SK-MEL-5 (cell line): ENCODE measurements around the gene C10orf67. TPM values are rescaled to one million over a fixed set of nuclear protein-coding genes. Genes with fewer than 3 reads are reported as not detected.
A peak's percentile ranks its signal among the peaks of the same experiment; 100 is the strongest.
"Not testable (repeated sequence)": the region's sequence is repeated elsewhere in the genome, so short reads cannot be mapped to it uniquely, and the experiment has no call there.

Experiments used
- DNase-seq: peaks from one replicate; pipeline ENCODE4 v3.0.0-alpha.2; 2016; ENCODE audit warnings: low read depth, low spot score
- in situ Hi-C: cut with HindIII; loops from 2 replicates; pipeline ENCODE4 v1.10.0; 2016; ENCODE audit warnings: low sequenced_read_pairs, high pct_unique_total_duplicates, low pct_unique_long_range_greater_than_20kb
- total RNA-seq: library from RNA; depleted of rRNA; stranded (reverse); fragments of >200 nt; shearing (Covaris generic); gene quantifications from 2 replicates; pipeline ENCODE4 v1.2.3, GENCODE V29; 2014

The C10orf67 gene
- total RNA-seq, 1 experiment from 2014 or later = not detected

DNA sequence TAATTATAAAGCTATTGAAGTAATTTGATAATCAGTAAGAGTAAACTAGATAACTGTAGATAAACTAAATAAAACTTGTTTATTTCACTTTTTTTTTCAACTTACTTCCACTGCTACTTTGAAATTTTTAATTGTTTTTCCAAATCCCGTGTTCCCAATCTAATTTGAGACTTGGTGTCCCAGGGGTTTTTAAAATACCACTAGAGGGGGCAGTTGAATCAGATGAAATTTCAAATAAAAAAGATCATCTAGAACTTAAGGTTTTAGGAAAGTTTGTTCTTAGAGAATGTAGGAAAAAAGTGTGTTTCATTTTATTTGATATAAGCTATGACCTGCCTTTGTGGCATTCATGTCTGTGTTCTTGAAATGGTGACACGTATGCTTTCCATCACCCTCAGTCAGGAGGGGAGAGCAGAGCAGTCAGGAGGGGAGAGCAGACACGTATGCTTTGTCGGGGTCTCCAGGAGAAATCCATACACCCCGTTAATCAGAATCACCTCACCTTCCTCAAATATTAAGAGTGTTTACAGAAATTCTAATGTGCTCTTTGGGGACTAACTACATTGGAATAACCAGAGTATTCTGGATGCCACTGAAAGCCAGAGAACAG lies 49.9 kb downstream of the C10orf67 start:
- in situ Hi-C loops = no loop called here
- DNase-seq = peak; percentile 32

DNA sequence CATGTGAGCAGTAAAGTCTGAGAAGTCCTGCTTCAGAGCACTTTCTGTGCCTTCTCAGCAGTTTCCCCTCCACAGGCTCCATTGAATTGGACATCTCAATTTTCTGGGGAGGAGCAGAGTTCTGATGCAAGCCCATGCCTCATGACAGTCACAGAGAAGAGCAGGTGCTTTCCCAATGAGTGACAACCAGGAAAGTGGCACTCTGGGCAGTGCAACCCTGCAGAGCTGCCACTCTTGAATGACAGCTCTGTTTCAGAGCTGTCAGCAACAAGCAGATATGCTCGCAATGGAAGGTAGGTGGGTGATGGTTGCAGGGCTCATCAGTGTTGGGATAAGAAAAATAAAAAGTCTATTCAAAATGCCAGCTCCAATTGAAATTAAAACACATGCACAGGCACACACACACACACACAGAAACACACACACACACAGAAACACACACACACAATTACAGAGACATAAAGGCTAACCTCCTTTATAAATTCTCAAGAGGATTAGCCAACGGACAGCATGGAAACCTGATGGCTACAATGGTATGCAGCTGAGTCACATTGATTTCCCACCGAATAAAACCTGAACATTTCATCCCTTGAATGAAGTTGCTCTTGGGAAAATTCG lies 50.5 kb downstream of the C10orf67 start:
- in situ Hi-C loops = no loop called here
- DNase-seq = no peak

DNA sequence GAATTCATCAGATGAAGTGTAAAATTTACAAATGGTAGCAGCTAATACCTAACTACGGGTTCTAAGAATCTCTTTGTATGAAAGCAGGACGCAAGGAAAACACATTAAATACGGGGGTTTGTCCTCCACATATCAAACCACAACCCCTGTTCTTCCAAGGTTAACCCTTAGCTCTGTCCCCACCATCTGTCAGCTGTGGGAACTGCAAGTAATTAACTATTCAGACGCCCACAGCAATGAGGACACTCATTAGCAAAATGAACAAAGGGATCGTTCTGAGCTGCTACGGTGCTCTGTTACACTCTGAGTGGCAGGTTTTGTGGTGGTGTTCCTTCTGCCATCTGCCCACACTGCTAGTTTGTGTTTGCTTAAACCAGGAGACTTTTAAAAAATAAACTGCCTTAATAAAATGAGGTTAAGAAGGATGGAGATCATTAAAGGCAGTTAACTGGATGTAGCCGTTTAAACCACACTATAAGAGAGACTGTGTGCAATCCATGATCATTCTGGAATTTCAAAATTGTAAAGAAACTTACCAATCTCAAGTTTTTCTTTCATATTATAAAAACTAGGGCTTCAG lies 51.4 kb downstream of the C10orf67 start:
- in situ Hi-C loops = no loop called here
- peak; percentile 66 for DNase-seq

- in situ Hi-C loops = no loop called here
- peak; percentile 62 for DNase-seq
These were observed 52.9 kb downstream of the C10orf67 start for GRCh38 chr10:23291551-23292334.

DNA sequence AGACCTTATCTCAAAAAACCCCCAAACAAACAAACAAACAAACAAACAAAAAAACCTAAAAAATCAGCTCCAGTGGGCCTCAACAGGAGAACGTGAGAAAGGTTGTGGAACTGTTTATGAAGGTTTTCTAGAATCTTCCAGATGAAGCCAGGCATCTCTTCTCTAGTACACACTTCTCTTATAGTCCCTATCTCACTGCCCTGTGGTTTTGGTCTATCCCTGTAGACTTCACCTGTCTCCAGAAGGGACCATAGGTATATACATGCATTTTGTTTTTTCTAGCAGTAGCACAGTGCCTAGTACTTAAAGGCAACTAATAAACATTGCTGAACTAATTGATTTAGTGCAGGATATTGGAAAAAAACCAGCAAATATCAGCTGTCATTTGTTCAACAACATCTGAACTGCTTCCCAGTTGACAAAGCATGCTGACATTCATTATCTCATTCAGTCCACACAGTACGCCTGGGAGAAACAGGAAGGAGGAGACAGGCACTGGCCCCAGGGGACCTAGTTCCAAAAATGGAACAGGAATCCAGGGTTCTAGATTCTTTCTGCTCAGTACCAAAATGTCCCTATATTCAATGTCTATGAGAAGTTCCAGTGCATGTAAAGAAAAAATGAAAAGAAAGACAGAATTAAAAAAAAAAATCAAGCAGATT lies 59.8 kb downstream of the C10orf67 start:
- no peak for DNase-seq
- in situ Hi-C loops = no loop called here

GRCh38 chr10:23284155-23284554 lies 60.4 kb downstream of the C10orf67 start:
- DNase-seq = no peak
- in situ Hi-C loops = no loop called here

DNA sequence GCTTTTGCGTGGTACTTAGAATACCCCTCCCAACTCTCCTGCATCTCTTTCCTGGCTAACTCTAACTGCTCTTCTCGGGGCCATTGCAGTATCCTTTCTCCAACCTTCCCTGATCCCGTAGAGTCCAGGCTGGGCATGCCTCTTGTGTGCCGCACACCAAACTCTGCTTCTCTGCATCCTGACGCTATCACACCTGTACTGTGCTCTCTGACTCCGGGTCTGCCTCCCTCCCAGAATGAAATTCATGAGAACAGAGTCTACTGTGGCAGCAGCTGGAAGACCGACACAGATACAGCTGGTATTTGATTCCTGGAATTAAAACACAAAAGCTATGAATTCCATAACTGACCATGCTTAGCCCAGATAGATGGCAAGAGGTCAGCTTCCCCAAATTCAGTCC lies 60.9 kb downstream of the C10orf67 start:
- in situ Hi-C loops = no loop called here

GRCh38 chr10:23281044-23281433 lies 63.6 kb downstream of the C10orf67 start:
- DNase-seq = no peak
- in situ Hi-C loops = no loop called here

More for the DNA sequence above, 60.9 kb downstream of the C10orf67 start:
- no peak for DNase-seq

DNA sequence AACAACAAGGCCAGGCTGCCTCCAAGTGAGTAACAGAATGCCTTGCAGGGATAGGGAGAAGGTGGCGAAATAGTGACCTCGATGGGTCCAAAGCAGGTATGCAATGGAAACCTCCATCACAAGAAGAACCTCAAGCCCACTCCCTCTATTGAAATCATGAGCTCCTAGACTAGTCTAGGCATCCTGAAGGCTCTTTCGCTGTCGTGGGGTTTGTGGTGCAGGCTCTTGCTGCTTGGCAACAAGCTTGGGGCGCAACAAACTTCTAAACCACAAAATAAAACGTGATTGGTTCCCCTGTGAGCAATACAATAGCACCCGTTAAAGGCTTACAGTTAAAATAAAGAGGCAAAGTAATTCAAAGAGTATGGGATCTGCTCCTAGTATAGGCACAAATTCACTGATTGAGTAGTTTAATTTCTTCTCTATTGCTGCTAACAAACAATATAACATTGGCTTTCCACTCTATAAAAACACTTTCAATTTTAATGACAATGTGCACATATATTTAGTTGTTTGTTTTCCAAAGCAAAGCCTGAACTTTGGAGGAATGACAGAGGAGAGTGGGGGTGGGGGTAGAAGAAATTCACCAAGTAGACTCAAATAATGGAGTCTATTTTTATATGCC lies 64.1 kb downstream of the C10orf67 start:
- in situ Hi-C loops = no loop called here
- DNase-seq = no peak

DNA sequence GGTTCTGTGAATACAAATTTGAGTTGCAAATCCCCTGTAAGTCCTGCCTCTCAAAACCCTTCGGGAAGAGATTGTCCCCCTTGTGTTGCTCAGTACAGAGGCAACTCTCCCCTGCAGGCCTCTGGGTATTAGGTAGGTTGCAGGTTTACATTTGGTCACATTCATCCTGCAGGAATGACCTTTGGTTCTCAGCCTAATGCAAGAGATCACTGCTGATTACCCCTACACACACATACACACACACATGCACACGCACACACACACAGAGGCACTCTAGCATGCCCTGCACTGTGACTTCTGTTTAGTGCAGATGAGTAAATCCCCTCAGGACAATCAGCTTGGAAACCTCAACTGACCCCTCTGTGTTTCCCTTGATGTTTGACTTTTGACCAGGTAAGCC lies 69.2 kb downstream of the C10orf67 start:
- DNase-seq = no peak
- in situ Hi-C loops = no loop called here

- in situ Hi-C loops = not testable (repeated sequence)
These were observed 70.4 kb downstream of the C10orf67 start for GRCh38 chr10:23274179-23274578.

DNA sequence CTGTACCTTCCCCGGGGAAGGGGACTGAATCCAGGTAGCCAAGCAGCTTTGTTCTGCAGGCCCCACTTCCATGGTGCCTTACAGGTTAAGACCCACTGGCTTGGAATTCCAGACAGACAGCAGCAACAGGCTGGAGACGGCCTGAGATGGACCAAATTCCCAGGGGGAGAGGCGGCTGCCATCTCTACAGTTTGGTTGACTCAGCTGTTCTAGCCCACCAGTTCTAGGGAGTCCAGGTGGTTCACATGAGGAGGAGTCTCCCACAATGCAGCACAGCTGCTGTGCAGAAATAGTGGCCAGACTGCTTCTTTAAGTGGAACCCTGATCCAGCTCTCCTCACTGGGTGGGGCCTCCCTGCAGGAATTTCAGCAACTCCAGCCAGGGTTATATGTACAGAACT lies 74.1 kb downstream of the C10orf67 start:
- DNase-seq = no peak
- in situ Hi-C loops = no loop called here

More at GRCh38 chr10:23274179-23274578, 70.4 kb downstream of the C10orf67 start:
- not testable (repeated sequence) for DNase-seq

DNA sequence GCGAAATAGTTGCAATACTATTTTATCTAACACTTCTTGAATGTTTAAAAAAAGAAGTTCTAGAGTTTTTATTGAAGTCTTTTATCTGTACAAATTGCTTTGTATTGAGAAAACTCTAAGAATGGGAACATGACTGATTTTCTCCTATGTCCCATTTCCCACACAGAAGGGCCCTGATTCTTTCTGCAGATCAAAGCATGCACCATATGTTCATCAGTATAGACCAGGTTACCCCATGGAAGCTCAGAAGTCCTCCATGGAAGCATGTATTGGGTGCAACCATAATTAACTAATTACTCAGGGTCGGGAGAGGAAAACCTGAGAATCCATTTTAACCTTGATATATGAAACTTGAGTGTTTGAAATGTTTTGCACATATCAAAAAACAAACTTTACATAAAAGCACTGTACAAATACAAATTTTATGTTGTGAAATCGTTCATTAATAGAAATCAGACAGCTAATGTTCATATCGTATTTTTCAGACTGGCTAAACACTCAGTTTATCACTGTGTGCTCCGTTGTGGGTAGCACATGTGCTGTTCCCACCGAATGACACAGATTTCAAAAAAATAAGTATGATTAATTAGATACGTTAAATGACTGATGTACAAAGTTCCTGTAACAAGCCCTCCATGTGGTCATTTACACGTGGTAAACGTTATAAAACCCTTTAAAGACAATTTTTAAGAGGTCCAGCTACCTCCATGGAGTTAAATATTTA lies 81.0 kb downstream of the C10orf67 start:
- DNase-seq = no peak
- in situ Hi-C loops = no loop called here

DNA sequence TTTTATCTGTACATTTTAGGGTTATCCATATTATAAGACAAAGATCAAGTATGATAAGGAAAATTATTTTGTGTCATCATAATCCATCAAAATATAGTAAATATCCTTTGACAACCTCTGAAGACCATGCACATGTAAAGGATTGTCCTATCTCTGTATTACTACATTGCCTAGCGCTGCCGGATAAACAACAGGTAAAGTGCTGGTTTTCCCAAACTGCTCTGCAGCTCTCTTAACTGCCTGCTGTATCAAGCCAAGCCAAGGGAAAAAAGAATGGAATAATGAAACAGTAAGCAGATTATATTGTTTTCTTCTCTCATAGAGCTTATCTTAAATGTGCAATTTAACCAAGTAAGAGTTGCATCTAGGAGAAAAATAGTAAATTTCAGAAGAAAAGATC lies 81.7 kb downstream of the C10orf67 start:
- DNase-seq = no peak
- in situ Hi-C loops = no loop called here

- DNase-seq = no peak
- in situ Hi-C loops = no loop called here
These were observed 86.1 kb downstream of the C10orf67 start for GRCh38 chr10:23258516-23258915.

DNA sequence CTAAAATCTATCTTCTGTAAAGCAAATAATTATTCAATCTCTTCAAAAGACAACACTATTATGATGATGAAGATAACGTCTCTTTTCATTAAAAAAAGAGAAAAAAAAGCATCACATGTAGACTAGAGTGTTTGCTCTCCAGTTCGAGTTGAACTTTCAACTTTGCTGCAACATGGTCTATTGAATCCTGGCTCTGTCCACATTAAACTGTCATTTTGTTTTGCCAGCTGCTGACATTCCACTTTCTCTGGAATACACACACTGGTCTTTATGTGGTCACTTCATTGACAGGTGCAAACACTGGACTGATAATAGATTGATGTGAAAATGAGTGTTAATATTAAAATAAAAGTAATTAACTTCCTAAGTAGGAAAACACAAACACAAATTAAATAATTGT lies 90.8 kb downstream of the C10orf67 start:
- DNase-seq = no peak
- in situ Hi-C loops = no loop called here

GRCh38 chr10:23252859-23253258 lies 91.7 kb downstream of the C10orf67 start:
- in situ Hi-C loops = not testable (repeated sequence)

More at GRCh38 chr10:23252859-23253258, 91.7 kb downstream of the C10orf67 start:
- not testable (repeated sequence) for DNase-seq
